AG08396 (cell line): ENCODE measurements around the gene SLC25A28.

ENCODE experiments used
- DNase-seq: peaks from one replicate; pipeline ENCODE4 v3.0.0; 2012; ENCODE audit warnings: low spot score, mixed read lengths

Gene SLC25A28

DNA sequence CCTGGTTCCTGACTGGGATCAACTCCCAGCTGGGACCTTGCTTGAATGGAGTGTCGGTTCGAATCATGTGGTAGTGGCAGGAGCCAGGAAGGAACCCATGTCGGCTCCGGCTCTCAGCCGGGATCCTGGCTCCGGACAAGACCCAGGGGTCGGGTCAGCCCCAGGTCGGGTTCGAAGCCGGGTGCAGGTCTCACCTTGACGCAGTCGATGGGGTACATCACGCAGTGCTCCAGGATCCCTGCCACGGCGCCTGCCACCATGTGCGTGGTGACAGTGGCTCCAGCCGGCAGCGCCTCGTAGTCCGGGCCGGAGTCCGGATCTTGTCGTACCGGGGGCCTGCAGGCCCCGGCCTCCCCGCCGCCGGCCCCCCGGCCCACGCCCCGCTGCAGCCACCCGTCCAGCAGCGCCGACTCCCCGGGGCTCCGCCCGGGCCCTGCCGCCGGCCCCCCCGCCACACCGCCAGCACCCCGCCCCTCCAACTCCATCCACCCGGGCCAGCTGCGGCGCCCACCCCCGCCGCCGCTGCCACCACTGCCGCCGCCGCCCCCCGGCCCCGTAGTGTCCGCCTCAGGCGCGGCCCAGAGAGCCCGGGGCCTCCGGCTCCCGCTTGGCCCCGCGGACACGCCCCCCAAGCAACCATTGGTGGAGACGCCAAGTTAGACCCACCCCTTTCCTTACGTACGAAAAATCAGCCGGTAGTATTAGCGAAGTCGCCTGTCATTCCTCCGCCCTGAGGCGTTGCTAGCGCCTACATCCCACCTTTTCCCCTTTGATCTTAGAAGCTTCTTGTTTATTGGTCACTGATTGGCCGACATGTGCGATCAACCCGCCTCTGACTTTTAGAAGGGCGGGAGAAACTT is at the start of gene SLC25A28:
TSS of gene SLC25A28 (minus strand) at position 589 of the 860 bp plus-strand sequence. CDS start at position 485, 104 bp downstream.
- DNase-seq = no peak

GRCh38 chr10:99667108-99667751 is 47.0 kb upstream of the SLC25A28 start:
- peak; percentile 65 for DNase-seq

GRCh38 chr10:99665304-99665703 is 45.1 kb upstream of the SLC25A28 start:
- DNase-seq = no peak

- peak; percentile 67 for DNase-seq
Observed at GRCh38 chr10:99661377-99661763, 41.1 kb upstream of the SLC25A28 start.

GRCh38 chr10:99660662-99661376 is 40.6 kb upstream of the SLC25A28 start:
- peak; percentile 12 for DNase-seq

GRCh38 chr10:99659868-99660366 is 39.7 kb upstream of the SLC25A28 start:
- DNase-seq = peak; percentile 7

DNA sequence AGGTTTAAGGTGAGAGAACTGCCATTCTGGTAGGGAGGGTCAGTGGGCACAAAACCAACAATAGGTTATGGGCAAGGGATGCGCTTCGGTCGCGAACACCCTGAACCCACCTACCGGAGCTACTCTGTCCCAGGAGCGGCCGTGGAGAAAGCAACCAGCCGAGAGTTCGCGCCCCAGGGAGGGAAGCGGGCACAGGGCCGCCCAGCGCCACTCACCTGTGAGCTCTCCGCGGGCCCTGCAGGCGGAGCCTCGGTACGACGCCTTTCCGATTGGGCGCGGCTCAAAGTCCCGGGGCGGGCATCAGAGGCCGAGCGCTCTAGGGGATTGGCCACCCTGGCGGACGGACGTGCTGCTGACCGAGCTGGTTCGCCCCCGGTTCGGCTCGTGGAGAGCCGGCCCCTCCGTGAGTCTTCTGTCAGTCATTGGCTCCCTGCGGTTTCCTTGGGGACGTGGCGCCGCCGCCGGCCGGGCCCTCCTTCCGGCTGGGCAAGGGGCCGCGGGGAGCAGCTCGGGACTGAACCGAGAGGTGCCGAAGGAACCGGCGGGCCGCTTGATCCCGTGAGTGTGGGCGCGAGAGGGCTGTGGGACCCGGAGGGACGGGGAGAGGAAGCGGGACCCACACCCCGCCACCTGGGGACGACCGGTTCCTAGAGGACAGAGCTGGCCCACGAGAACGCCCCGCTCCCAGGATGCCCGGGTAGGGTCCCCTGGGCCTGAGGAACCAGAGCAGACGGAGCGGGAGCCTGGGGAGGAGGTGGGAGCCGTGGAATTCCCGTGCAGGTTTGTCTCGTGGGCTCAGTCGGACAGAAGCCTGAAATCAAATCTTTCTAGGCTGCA is 39.0 kb upstream of the SLC25A28 start, which contains the start of gene ENTPD7:
TSS of gene ENTPD7 (plus strand) at position 479 of the 837 bp plus-strand sequence. CDS start 448 bp downstream, outside the sequence.
- peak; percentile 98 for DNase-seq

DNA sequence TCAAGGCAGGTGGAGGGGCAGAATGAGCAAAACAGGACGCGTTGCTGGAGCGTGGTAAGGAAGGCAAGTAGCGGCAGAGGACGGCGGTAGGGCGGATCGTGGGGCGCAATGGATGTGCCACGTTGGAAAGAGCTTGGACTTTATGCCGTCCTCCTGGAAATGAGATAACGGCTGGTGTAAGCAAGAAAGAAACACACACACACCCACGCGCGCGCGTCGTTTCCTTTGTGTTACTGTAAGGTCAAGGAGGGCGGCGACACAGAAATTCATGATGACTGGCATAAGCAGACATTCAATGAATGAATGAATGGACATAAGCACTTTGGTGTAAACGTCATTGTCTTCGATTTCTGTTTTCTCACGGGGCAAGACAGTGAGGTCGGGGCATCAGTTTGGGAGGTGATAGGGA is 38.4 kb upstream of the SLC25A28 start:
- DNase-seq = peak; percentile 6

GRCh38 chr10:99656199-99657064 is 36.2 kb upstream of the SLC25A28 start:
- no peak for DNase-seq

DNA sequence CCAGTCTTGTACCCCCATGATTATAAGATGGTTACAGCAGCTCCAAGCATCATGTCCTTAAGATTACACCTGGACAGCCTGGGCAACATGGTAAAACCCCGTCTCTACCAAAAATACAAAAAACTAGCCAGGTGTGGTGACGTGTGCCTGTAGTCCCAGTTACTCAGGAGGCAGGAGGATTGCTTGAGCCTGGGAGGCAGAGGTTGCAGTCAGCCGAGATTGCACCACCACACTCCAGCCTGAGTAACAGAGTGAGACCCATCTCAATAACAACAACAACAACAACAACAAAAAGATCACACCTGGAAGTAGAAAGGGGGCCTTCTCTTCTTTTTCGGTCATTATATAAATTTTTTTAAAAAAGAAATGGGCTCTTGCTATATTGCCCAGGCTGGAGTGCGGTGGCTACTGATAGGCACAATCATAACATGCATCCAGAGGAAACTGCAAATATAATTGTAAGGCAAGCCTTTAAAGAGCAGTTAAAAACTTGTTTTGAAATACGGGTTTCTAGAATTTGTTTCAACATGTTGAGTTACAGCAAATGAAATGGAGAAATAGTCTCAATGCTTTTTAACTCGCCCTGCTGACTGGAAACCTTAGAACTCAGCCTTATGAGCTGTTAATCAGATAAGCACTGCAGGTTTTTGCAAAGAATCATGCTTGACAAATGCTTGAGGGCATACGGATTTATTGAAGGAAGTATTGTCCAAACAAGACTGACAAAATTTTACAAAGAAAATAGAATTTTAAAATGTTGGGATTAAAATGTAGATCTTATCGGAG is 34.3 kb upstream of the SLC25A28 start:
- no peak for DNase-seq

GRCh38 chr10:99652800-99653390 is 32.7 kb upstream of the SLC25A28 start:
- DNase-seq = no peak

GRCh38 chr10:99648717-99649116 is 28.5 kb upstream of the SLC25A28 start:
- DNase-seq = no peak

DNA sequence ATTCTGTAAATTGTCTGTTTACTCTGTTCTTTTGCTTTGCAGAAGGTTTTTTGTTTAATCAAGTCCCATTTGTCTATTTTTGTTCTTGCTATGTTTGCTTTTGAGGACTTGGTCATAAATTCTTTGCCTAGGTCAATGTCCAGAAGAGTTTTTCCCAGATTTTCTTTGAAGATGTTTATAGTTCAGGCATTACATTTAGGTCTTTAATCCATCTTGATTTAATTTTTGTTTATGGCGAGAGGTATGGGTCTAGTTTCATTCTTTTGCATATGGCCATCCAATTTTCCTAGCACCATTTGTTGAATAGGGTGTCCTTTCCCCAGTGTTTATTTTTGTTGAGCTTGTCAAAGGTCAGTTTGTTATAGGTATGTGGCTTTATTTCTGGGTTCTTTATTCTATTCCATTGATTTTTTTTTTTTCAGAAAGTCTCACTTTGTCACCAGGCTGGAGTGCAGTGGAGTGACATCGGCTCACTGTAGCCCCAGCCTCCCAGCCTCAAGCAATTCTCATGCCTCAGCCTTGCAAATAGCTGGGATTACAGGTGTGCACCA is 27.4 kb upstream of the SLC25A28 start:
- DNase-seq = no peak

- no peak for DNase-seq
Observed at GRCh38 chr10:99633832-99634231, 13.6 kb upstream of the SLC25A28 start.

DNA sequence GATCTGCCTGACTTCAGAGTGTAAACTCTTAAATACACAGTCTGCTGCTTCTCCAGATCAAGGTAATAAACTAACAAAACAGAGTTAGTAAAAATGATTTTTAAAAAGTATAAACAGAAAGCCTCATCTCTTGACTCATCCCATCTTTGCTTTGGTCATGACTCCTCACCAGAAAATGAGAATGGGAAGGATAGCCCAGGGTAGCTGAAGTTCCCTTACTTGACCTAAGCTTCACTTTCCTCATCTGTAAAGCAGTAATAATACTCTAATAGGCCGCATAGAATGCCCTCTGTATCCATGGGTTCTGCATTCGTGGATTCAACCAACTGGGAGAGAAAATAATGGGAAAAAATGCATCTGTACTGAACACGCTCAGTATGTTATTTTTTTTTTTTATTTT is 11.3 kb upstream of the SLC25A28 start:
- DNase-seq = no peak

DNA sequence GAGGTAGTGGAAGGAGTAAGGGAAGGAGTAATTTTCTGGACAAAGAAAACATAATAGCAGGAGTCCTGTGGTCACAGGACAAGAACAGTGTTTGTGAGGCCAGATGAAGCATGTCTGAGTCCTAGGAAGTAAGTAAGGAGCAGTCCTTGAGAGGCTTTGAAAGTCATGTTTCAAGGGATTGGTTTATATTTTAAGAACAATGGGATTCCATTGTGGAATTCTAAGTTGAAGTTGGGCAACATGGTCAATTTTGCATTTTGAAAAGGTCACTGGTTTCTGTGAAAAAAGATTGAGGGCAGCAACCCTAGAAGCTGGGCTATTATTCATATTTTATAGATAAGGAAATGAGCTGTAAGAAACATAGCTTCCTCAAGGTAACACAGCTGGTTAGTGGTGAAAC is 10.8 kb upstream of the SLC25A28 start:
- DNase-seq = no peak

GRCh38 chr10:99630433-99630832 is 10.2 kb upstream of the SLC25A28 start:
- DNase-seq = no peak

DNA sequence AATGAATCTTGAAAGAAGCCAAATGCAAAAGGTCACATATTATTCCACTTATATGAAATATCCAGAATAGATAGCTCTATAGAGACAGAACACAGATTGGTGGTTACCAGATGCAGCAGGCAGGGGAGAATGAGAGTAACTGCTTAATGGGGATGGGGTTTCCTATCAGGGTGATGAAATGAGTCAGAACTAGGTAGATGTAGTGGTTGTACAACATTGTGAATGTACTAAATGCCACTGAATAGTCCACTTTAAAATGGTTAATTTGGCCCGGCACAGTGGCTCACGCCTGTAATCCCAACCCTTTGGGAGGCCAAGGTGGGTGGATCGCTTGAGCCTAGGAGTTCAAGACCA is 9.4 kb upstream of the SLC25A28 start:
- DNase-seq = no peak
